Hematopoietic multipotent progenitor cell (in vitro differentiated cells): Measurements from ENCODE around the gene TMCC2. TPM values are rescaled to one million over a fixed set of nuclear protein-coding genes. Genes with fewer than 3 reads are reported as not detected.
A peak's percentile ranks its signal among the peaks of the same experiment; 100 is the strongest.
"Not testable (repeated sequence)": the region's sequence is repeated elsewhere in the genome, so short reads cannot be mapped to it uniquely, and the experiment has no call there.

Source experiments
- DNase-seq, 3 donors: peaks; one replicate each; pipeline ENCODE4 v3.0.0-alpha.2; 2011 to 2015; ENCODE audit warnings: low read depth in 2 of 3, low spot score in 2 of 3
- total RNA-seq: library from RNA; depleted of rRNA; stranded (reverse); fragments of >200 nt; gene quantifications from one replicate; pipeline ENCODE4 v1.2.3, GENCODE V29; 2012

TMCC2 gene
- total RNA-seq, 1 donor: 8.6 TPM

DNA sequence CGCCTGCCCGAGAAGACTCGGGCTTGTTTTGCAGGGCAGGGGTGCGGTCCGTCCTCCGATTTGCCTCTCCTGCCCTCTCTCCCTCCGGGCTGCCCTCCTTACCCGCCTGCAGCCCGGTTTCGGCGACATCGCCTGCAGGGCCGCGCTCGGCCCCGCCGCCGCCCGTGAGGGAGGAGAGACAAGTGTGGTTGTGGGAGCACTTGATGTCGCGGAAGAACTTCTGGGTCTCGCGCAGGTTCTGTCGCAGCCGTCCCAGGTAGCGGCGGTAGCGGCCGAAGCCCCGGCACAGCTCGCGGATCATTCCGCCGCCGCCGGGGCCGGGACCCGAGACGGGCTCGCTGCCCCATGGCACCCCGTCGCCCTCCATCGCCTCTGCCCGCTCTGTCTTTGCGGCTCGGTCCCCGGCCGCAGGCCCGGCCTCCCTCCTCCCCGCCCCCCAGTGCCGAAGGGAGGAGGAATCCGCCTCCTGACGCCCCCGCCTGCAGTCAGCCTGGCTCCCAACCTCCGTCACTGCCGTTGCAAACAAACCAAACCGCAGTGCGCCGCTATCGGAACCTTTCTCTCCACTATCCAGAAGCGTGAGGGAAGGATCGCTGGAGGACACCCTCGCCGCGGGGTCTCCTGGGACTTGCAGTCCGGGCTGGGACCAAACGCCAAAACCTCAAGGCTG is 16.4 kb upstream of the TMCC2 start, which contains the start of gene DSTYK:
Gene DSTYK, minus strand, starts transcription at position 534 of the 670 bp plus-strand sequence. Its CDS starts 167 bp downstream, at position 367.
- peak; percentile 79 to 97 (median 94) for DNase-seq

DNA sequence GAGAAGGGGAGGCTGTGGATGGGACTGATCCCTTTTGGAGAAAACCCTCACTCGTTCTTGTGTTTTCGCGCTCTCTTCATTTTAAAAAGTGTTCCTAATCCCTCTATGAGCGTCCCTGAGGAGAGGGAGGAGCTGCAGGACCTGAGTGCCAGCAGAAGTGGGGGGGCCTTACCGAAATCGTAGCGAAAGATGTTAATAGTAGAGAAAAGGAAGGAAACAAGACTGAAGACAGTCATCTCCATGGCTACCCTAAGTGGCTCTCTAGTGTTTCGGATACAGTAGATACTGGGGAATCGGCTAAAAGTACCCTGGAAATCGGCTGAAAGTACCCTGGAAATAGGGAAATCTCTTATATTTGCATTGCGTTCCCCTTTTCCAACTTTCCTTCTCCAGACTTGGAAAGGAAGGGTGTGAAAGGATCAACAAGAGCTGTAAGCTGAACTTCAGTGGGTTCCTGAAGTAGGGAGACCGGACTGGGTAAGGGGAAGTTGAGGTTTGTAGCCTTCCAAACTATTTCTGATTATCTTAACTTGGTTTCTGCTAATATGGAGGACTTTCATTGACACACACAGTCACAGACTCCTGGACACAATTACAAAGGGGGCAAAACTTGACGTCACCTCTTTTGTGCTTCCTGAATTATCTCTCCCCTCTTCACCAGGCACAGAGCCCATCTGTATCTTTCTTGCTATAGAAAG is 15.8 kb upstream of the TMCC2 start:
- no peak for DNase-seq

DNA sequence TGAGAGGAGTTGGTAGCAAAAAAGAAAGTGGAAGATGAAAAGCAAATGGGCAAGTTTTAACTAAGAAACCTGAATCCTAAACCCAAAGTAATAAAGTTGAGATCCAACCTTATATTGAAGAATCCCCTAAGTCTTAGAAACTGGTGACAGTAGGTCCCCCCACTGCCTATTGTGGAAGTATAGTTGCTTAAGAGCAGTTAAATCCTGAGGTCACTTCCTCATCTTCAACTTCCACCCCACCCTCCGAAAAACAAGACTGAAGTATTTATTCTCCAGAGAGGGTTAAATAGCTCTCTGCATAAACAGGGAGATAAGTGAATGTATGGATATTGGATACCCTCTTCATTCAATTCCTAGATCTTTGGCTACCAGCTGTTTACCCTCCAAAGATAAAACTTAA is 13.0 kb upstream of the TMCC2 start:
- DNase-seq: peak in 1 of 3 donors; percentile 69

DNA sequence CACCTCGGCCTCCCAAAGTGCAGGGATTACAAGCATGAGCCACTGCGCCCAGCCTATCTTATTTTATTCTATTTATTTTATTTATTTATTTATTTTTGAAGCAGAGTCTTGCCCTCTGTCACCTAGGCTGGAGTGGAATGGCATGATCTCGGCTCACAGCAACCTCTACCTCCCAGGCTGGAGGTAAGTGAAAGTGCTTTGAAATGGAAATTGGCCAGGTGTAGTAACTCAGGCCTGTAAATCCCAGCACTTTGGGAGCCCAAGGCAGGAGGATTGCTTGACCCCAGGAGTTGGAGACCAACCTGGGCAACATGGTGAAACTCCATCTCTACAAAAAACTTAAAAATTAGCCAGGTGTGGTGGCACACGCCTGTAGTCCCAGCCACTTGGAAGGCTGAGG is 11.2 kb upstream of the TMCC2 start:
- DNase-seq: no peak

DNA sequence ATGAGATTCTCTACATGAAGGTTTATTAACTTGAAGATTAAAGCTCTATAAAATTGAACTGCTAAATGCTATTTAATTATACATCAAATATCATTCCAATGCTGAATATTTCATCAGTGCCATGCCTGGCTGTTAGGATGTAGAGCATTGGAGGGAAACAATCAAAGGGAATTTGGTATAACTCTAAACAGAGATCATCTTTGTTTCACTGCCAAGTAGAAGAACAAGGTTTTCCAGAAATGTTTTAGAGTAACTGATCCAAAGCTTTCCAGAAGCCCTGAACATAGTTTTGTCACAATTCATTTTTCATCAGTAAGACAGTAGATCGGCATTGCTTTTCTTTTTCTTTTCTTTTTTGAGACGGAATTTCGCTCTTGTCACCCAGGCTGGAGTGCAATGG is 10.3 kb upstream of the TMCC2 start:
- no peak for DNase-seq

DNA sequence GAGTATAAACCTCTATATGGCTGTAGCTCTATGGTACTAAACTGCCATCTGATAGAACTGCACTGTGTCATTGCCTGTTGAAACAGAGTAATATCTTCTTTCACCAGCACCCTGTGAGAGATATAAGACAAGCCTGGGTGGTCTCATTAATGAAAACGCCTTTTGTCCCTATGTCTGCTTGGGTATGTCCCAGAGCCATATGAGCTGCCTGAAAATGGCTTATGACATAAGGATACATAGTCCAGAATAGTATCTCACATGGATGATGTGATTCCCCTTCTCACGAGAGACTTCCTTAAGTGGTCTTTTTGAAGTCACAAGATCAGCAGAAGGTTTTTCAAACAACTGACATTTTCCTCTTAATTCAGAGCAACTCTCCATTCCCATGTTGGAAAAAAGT is 7.3 kb upstream of the TMCC2 start:
- DNase-seq: no peak

DNA sequence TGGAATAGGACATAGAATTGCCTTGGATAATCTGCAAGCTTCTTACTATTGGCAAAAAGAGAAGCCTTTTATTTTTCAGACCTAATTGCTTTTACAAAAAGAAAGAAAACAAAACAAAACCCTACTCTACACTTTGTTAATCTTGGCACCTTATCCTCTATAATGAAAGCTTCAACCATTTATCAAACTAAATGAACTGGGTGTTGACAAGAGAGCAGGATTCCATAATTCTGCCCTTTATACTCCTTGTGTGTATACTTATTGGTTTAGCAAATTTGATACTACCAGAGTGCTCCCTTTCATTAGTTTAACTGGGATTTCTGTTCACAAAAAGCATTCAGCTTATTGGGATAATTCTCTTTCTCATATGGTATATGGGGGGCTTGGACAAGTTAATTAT is 3.0 kb upstream of the TMCC2 start:
- no peak for DNase-seq

DNA sequence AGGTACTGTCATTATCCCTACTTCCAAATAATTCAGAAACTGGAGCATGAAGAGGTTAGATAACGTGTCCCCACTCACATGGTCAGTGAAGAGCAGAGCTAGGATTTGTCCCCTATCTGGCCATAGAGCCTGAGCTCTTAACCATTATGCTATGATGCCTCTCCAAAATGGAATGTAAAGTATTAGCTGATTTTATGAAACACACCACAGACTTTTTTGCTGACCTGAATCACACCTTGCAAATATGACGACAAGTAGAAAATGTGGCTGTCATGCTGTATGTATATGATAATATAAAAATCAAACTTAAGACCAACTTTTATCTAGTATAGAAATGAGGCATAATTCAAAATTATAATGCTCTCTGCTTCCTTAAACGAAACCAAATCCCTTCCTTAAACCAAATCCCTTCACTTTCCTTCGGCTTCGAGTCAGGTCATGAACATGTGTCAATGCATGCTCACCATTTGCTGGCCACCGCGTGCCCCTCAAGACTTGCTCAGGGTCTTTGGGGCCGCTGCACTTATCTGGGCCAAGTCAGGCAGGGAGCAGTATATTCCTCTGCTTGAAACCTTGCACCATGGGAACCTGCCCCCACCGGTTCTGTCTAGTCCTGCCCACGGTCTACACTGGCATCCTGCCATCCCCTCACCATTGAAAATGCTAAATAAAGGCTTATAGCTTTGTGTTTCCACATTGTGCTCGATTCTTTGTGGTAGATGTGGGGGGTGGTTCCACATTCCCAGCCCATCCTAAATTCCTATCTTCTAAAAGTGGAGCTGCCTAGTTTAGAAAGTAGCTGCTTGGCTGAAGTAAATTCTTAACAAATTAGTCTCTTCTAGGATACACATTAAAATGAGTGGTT is 1.6 kb upstream of the TMCC2 start:
- no peak for DNase-seq

DNA sequence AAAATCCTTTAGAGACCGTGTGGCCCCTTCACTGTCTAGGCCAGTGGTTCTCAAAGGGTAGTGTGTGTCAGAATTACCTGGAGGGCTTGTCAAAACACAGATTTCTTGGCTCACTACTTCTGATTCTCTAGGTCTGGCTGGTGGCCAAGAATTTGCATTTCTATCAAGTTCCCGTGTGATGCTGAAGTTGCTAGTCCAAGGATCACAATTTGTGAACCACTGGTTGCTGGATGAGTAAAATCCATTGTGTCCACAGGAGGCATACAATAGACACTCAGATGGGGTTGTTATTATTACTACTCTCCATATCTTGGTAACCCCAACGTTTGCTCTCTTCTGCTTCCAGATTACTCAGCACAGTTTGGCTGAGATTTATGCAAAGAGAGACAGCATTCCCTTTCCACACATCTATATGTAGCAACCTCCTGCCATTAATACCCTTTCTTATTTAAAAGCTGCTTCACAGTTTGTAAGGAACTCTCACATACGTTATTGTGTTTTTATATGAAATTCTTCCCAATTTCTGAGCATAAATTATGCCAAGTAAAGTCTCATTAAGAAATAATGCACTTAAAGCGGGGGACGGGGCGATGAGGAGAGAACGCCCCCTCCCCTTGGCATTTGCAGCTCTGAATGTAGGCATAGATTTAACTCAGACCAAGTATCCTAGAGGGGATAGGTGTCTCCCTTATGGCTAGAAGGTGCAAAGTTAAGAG is 720 bp upstream of the TMCC2 start:
- peak in 1 of 3 donors; percentile 54 for DNase-seq

DNA sequence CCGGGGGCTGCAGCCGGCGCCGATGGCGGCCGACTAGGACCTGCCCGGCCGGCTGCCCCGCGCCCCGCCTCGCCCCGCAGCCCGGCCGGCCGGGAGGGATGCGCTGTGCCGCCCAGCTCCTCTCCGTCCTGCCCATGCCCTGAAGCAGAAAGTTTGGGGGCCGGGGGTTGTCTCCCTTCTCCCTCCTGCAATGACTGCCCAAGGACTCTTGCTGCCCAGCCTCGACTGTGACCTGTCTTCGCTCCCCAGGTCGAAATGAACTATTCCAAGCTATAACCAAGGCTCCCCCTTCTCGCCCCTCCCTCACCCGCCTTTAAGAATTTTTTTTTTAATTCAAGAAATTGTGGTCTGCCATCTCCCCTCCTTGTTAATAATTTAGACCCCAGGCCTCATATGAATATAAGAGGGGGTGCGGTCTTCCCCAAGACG is 361 bp downstream of the TMCC2 start:
- no peak for DNase-seq

DNA sequence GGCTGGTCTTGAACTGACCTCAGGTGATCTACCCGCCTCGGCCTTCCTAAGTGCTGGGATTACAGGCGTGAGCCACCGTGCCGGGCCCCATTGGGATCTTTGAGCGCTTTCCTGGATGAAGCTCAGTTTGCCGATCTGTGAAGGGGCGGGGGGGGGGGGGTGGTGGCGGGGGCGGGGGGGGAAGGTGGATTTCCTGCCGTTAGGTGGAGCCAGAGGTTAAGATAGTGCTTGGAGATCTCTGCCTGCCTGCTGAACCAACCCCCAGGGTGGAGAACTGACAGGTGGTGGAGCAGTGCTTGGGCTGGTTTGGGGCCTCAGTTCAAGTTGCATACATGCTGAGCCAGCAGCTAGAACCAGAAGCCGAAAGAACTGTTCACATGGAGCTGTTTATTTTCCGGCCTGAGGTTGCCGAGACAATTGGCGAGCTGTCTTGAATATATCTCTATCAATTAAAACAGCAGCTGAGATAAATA is 1.7 kb downstream of the TMCC2 start:
- peak in 1 of 3 donors; percentile 66 for DNase-seq

DNA sequence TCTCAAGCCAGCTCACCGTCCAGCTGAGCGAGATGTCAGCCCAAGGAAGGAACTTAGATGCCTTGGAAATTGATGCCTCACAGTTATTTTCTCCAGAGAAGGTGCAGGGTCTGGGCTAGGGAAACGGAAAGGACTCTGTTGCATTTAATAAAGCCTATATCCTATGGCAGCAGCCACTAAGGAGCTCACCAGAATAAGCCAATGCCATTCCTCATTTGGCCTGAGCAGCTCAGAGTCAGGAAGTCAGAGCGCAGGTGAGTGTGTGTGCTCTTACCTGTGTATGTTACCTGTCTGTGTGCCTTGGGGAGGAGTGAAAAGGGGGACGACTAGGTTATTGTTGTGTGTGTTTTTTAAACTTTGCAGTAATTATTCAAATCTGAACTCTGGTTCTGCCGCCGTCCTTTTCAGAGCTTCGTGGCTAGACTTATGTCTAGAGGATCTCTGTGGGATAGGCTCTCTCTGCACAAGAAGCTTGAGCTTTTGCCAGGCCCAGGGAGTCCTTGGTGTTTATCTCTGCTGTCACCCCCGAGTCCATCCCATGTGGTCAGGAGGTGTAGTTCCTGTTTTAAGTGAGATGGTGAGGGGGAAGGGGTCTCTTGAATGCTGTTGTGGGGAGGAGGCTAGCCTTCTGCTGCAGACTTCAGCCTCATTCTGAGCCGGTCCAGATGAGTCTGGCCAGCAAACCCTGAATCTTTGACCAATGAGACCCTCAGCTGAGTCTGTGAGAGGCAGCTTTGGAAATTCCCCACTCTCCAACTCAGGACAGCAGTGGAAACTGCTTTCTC is 2.4 kb downstream of the TMCC2 start:
- DNase-seq: peak in 1 of 3 donors; percentile 82

DNA sequence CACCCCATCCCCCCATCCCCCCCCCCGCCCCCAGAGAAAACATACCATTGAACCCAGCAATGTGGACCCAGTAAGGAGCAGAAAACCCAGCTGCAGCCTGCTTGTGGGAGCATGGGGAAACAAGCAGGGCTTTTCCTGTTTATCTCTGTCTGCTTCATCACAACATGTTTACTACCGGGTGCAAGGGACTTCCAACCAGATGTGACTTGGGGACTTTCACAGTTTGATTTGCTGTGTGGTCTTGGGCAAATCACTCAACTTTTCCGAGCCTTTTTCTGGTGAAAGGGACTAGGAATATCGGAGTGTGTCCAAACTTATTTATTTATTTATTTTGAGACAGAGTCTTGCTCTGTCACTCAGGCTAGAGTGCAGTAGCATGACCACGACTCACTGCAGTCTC is 3.2 kb downstream of the TMCC2 start:
- DNase-seq: no peak

DNA sequence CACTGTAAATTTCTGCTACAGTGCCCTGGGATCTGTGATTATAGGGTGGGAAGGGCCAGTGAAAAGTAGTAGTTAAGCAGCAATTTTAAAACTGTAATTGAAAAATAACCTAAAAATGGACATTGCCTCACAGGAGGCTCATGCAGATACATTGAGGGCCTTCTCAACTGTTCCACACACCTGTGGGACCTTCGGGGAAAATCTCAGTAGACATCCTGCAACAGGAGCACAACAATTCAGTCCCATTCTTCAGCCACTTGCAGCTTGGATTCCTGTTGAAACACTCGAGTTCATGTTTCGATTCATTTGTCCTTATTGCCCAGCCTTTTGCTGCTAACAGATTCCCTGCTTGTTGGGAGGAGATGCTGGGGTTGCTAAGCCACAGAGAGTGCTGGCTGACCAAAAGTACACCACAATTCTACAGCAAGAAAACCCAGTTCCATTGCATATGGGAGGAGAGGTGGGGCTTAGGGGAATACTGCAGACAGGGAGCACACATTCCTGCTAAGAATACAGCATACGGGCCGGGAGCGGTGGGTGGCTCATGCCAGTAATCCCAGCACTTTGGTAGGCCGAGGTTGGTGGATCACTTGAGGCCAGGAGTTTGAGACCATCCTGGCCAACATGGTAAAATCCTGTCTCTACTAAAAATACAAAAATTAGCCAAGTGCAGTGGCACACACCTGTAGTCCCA is 4.5 kb downstream of the TMCC2 start:
- no peak for DNase-seq

DNA sequence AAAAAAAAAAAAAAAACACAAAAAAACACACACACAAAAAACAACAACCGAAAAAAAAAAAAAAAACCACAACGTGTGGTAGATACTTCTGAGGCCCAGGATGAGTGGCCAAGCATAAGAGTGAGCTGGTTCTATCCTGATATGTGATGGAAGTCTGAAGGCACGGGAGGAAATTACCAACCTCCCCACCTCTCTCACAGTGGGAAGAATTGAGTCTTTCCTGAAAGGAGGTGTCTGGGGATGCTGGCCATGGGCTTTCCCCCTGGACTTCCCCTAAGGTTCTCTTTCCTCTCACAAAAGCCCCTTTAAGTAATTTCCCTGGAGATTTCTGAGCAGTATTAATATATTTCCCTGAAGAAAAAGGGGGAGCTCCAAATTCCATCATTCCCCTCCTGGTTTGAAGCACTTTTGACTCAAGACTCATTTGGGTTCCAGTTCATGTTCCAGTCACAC is 5.2 kb downstream of the TMCC2 start:
- no peak for DNase-seq

DNA sequence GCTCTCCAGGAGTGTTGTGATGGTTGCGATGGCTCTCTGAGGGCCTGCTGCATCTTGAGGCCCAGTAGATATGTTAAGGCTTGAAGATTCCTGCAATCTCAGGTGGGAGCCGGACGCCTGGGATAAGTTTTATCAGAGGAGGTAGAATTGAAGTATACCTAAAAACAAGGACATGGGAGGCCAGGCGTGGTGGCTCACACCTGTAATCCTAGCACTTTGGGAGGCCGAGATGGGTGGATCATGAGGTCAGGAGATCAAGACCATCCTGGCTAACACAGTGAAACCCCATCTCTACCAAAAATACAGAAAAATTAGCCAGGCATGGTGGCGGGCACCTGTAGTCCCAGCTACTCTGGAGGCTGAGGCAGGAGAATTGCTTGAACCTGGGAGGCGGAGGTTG is 6.2 kb downstream of the TMCC2 start:
- DNase-seq: not testable (repeated sequence)

DNA sequence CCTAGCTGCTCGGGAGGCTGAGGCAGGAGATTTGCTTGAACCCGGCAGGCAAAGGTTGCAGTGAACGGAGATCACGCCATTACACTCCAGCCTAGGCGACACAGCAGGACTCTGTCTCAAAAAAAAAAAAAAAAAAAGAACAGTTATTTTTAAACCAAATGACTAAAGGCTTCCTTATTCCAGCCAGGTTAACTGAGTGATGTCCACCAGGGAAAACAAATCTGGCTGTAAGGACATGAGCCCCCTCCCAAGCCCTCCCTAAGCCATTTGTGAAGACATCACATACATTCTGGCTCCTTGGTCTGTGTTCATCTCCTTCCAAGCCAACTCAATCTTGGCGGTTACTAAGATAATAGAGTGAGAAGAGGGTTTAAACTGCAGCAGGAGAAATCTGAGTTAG is 8.2 kb downstream of the TMCC2 start:
- DNase-seq: no peak

DNA sequence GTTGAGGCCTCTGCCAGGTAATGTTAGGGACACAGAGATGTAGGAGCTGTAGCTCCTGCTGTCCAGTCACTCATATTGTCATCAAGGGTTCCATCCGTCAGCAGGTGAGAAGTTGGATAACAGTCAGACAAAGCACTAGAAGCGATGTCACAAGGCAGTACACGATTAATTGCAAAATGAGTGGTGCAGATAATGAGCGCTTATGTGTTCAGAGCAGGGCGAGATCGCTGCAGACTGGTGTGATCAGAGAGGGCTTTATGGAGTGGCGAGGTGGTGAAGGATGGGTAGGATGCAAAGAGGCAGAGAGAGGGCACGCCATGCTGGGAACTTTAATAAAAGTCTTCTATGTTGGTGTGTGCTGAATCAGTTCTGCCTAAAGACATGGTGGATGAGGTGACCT is 8.8 kb downstream of the TMCC2 start:
- DNase-seq: no peak

DNA sequence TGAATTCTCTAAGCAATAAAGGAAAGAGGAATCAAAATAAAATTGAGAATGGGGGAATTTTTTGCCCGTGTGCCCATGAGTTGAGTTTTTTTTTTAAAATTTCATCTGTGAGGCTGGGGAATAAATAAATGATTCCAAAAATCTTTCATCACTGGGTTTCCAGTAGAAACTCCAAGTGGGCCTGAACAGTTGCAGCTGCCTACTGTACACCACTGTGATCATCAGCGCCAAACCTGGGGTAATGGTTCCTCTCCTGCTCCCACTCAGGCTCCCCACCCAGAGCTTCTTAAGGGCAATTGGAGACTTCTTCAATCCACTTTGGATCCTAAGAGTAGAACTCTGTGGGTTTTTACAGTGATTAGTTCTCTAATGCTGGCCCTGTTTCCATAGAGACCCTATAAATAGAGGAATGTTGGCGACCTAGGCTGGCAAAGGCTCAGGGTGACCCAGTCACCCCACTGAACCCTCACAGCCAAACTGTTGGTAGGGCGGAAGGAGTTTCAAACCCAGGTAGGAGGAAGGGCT is 9.3 kb downstream of the TMCC2 start:
- no peak for DNase-seq
